ENCODE results near the gene SP9.

SP9 gene

DNA sequence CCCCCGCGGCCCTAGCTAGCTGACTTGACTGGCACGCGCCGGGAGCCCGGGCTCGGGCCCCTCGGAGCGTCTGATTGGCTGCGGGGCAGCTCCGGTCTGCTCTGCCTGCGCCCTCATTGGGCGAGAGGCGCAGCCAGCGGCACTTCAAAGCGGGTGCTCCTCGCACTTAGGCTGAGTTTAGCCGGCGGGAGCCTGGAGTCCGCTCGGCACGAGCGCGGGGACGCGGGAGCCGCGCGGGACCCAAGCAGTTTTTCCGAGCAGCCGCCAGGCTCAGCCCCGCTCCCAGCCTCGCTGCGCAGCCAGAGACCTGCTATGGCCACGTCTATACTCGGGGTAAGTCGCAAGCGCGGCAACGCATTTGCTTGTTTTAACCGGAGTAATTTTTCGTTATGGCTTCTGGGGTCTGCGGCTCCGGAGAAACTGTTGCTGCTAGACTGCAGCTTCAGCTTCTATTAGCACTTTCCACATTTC lies at the start of gene SP9:
Gene SP9, plus strand, starts transcription at position 174 of the 471 bp plus-strand sequence. Its CDS starts 139 bp downstream, at position 313.
- no peak for DNase-seq (ENCODE audit: low spot score)

DNA sequence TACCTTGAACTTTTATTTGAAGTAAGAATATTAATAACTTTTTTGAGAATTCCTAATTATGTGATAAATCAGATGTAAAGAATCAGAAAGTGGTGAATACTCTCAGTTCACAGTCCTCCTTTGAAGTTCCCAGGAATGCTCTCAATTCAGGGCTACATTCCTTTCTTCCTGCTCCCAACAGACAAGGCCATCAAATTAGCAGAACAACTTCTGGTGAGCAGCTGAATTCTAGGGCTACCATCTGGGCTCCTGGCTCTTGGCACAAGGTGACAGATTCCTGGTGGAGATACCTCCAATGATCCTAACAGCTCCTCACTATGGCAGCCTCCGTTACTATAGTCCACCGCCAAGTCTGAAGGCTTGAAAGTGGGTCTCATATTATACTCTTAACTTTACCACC lies 48.6 kb upstream of the SP9 start:
- no peak for DNase-seq (ENCODE audit: low spot score)

DNA sequence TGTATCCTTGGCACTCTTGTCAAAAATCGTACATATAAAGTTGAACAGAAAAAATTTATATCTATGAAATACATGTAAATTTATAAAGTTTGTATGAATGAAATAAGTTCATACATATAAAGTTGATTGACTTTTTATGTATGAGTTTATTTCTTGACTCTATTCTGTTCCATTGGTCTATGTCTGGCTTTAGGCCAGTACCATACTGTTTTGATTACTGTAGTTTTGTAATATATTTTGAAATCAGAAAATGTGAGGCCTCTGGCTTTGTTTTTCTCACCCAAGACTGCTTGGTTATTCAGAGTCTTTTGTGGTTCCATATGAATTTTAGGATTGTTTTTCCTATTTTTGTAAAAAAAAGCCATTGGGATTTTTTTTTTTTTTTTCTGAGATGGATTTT lies 41.8 kb upstream of the SP9 start:
- no peak for DNase-seq (ENCODE audit: low spot score)

GRCh38 chr2:174300114-174300513 lies 34.6 kb upstream of the SP9 start:
- DNase-seq (ENCODE audit: low spot score), result no peak

GRCh38 chr2:174312581-174313234 lies 22.0 kb upstream of the SP9 start:
- DNase-seq (ENCODE audit: low spot score), result no peak

DNA sequence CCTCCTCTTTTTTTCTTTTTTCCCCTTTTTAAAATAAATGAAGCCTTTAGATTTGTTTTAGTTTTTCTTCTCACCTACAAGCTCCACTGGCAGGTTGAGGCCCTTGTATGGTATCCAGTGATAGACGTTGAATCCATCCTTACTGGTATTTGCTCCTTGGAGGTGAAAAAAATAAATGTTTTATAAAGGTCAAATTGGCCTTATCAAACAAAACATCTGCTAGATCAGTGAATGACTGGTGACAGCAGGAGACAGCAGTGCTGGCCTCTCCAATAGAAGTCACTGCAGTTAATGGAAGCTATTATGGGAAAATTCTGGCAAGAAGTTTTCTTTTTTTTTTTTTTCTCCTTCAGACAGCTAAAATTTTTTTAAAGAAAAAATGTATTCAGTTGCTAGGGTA lies 12.6 kb upstream of the SP9 start:
- DNase-seq (ENCODE audit: low spot score), result no peak

DNA sequence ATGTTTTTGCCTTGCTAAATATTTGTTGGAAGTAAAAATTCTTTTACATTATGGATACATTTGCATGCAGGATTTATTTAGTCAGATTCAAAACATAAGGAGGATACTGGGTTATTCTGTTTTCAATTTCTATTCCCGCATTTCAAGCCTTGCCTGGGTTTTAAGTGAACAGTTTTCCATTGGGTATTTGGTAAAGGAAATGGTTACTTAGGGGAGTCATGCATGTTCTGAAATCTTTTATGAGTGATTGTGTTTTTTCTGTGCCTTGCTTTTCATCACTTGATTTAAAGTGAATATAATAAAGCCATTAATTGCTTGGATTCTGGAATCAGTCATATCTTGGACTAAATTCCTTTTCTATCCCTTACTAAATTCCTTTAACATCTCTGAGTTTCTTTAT lies 12.0 kb upstream of the SP9 start:
- no peak for DNase-seq (ENCODE audit: low spot score)

GRCh38 chr2:174324530-174324929 lies 10.2 kb upstream of the SP9 start:
- no peak for DNase-seq (ENCODE audit: low spot score)

GRCh38 chr2:174325373-174326160 lies 9.2 kb upstream of the SP9 start:
- no peak for DNase-seq (ENCODE audit: low spot score)

GRCh38 chr2:174326161-174327020 lies 8.4 kb upstream of the SP9 start:
- DNase-seq (ENCODE audit: low spot score), result no peak

DNA sequence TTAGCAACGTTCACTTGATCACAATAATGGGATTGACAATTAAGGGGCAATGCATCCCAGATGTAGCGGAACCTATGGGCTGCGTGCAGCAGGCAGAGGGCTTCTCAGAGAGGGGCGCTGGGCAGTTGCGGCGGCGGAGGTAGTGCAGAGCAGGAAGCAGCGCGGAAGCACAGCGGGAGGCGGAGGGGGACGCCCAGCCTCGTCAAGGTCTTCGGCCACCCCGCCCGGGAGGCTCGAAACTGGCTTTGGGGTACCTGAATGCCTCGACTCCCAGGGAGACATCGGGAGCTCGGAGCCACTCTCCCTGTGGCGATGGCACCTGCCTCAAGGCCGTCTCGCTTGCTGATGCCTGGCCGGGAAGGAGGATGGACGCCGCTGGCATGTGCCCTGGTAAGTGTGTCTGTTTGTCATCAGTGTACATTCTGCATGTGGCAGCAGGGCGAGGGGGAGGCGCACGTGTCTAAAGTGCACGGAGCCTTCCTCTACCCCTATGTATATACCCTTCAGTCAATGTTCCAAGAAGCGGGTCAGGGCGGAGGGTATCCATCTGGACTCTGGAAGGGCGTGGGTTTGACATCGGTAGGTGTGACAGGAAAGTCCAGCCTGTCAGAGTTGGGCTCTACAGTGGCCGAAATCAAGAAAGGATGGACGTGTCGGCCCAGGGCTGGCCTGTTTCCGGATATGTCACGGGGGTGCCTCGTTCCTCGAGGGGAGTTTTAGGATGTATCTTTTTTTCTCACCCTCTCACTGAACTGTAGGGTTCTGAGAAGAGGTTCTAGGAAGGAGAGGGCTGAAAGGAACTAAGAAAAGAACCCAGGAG lies 7.5 kb upstream of the SP9 start:
- DNase-seq (ENCODE audit: low spot score), result no peak

DNA sequence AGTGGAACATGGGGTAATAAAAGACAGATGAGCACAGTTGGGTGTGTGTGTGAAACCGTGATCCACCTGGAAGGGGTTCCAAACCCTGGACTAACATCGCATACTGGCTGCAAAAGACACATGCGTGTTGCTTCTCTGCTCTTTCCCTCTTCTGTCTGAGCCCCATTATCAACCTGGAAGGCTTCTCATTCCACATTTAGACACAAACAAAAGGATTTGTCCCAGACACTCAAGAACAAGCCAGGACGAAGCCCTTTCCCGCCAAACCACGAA lies 7.0 kb upstream of the SP9 start:
- no peak for DNase-seq (ENCODE audit: low spot score)

- DNase-seq (ENCODE audit: low spot score), result no peak
Observed at GRCh38 chr2:174328114-174328960, 6.4 kb upstream of the SP9 start.

DNA sequence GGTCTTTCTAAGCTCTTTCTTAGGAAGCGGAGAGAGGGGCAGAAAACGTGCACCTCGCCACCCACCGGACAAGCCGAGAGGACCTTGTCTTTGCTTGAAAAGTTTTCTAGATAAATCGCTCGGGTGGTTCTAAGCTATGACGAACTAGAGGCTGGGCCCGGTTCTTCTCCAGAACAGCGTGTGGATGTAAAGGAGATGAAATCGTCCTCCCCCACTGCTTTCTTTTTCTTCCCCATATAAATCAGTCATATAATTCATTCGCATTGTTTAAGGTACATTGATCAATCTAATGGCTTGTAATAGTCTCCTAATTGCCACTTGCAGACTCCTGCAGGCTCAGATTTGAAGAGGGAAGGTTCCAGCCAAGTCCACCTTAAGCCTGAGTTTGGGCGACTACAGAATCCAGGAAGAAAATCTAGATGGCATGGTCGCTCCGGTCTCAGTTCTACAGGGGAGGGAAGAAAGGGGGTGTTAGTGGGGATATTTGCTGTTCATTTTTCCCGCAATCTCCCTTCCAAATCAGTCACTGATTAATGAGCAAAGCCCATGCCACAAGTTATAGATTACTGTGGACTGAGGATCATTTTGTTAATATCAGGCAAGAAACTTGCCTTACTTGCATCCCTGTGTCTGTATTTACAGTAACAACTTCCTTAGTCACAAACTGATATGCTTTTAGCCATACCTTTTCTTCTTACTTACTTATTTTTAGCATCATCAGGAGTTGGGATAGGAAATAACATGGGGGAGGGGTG lies 5.6 kb upstream of the SP9 start:
- DNase-seq (ENCODE audit: low spot score), result no peak

DNA sequence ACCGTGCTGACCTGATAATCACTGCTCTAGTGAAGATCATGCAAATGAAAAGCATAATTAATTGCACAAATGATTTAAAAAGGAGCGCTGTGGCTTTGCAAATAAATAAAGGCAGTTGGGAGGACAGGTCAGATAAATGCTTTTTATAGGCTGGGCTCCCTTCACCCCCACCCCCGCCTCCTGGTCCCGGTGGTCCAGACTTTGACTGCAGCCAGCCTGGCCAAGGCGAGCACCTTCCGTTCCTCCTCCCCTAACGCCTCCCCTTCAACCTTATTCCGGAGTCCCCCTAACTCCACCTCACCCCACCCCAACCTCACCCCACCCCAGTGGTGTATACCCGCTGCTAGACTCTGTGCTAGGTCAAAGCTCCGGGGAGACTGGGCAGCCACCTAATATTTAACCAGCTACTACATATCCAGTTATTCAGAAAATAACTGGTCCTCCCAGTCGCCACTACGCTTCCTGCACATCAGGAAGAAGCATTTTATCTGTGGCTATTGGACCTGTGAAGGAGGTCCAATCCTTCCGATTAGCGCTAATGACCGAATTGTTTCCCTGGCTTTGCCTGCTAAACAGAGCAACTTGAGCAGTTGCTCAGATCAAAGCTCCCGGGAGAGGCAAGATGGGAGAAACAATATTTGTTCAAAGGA lies 3.7 kb upstream of the SP9 start:
- no peak for DNase-seq (ENCODE audit: low spot score)

GRCh38 chr2:174331595-174332216 lies 3.0 kb upstream of the SP9 start:
- no peak for DNase-seq (ENCODE audit: low spot score)

DNA sequence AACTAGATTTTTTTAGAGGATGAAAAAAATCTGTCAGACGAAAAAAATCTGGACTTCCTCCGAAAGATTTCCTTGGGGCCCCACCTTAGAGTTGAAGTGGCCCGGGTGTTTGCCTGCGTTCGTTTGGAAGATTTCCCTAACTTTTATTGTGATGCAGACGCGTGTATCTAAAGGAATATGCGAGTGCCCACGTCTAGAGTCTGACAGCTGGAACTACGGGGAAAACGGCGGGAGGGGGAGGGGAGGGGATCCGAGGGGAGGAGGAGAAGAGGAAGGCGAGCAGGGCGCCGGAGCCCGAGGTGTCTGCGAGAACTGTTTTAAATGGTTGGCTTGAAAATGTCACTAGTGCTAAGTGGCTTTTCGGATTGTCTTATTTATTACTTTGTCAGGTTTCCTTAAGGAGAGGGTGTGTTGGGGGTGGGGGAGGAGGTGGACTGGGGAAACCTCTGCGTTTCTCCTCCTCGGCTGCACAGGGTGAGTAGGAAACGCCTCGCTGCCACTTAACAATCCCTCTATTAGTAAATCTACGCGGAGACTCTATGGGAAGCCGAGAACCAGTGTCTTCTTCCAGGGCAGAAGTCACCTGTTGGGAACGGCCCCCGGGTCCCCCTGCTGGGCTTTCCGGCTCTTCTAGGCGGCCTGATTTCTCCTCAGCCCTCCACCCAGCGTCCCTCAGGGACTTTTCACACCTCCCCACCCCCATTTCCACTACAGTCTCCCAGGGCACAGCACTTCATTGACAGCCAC lies 2.4 kb upstream of the SP9 start:
- DNase-seq (ENCODE audit: low spot score), result no peak

GRCh38 chr2:174333017-174333371 lies 1.8 kb upstream of the SP9 start:
- DNase-seq (ENCODE audit: low spot score), result no peak
